HepG2 (cell line): ENCODE data around the gene USP32. TPM values are rescaled to one million over a fixed set of nuclear protein-coding genes. Genes with fewer than 3 reads are reported as not detected.
A peak's percentile ranks its signal among the peaks of the same experiment; 100 is the strongest.

ENCODE experiments used
- EHMT2 ChIP-seq: fragments of 200-600 bp; sonication (generic); IDR thresholded peaks from 2 replicates; pipeline ENCODE4 v1.7.0; 2017; ENCODE audit warnings: antibody characterized with exemption, low read depth, low read length, borderline replicate concordance
- FOXP1 ChIP-seq, 2 experiments: fragments of 450-650 bp in 1 of 2; IDR thresholded peaks; 2 replicates each; pipeline ENCODE4 v1.6.1; 2017 to 2018; ENCODE audit warnings: antibody characterized with exemption in 1 of 2
- HNRNPK ChIP-seq: fragments of 200-400 bp; formaldehyde crosslinking; IDR thresholded peaks from 2 replicates; pipeline ENCODE4 v1.6.1; 2018; ENCODE audit warnings: low read length, low read depth, moderate library complexity, mild to moderate bottlenecking; ENCODE audit not compliant: poor library complexity, severe bottlenecking
- KLF12 ChIP-seq: sonication (generic); formaldehyde crosslinking; IDR thresholded peaks from 2 replicates; pipeline ENCODE4 v1.4.0; 2020; ENCODE audit warnings: missing genetic modification reagents, borderline replicate concordance
- NAIF1 ChIP-seq: sonication (generic); formaldehyde crosslinking; IDR thresholded peaks from 2 replicates; pipeline ENCODE4 v1.5.0; 2020; ENCODE audit warnings: mild to moderate bottlenecking, missing genetic modification reagents, borderline replicate concordance
- NFIB ChIP-seq: sonication (generic); formaldehyde crosslinking; IDR thresholded peaks from 2 replicates; pipeline ENCODE4 v1.9.0; 2021; ENCODE audit warnings: missing genetic modification reagents, mild to moderate bottlenecking, borderline replicate concordance
- NR2C2 ChIP-seq: sonication (generic); formaldehyde crosslinking; IDR thresholded peaks from 2 replicates; pipeline ENCODE4 v1.4.0; 2020; ENCODE audit warnings: missing genetic modification reagents, mild to moderate bottlenecking, moderate library complexity, borderline replicate concordance
- SP4 ChIP-seq: sonication (generic); formaldehyde crosslinking; IDR thresholded peaks from 2 replicates; pipeline ENCODE4 v1.8.1; 2023; ENCODE audit warnings: mild to moderate bottlenecking, missing genetic modification reagents
- TARDBP ChIP-seq: sonication (generic); formaldehyde crosslinking; IDR thresholded peaks from 2 replicates; pipeline ENCODE4 v1.8.0; 2022; ENCODE audit warnings: mild to moderate bottlenecking, missing genetic modification reagents
- TBL1XR1 ChIP-seq: fragments of 150-350 bp; IDR thresholded peaks from 2 replicates; pipeline ENCODE4 v1.6.1; 2014; ENCODE audit warnings: borderline replicate concordance, low read length; ENCODE audit not compliant: partially characterized antibody
- ZFX ChIP-seq: sonication (generic); formaldehyde crosslinking; IDR thresholded peaks from 2 replicates; pipeline ENCODE4 v1.4.0; 2020; ENCODE audit warnings: mild to moderate bottlenecking, low read depth, missing genetic modification reagents, moderate library complexity
- ZNF121 ChIP-seq: sonication (generic); formaldehyde crosslinking; IDR thresholded peaks from 2 replicates; pipeline ENCODE4 v1.5.0; 2020; ENCODE audit warnings: mild to moderate bottlenecking, missing genetic modification reagents
- ZNF251 ChIP-seq: sonication (generic); formaldehyde crosslinking; IDR thresholded peaks from 2 replicates; pipeline ENCODE4 v1.9.0; 2021; ENCODE audit warnings: mild to moderate bottlenecking, missing genetic modification reagents
- ZNF256 ChIP-seq: sonication (generic); formaldehyde crosslinking; conservative IDR thresholded peaks from 2 replicates; pipeline ENCODE4 v1.4.0; 2020; ENCODE audit warnings: missing genetic modification reagents
- ZNF33A ChIP-seq: sonication (generic); formaldehyde crosslinking; IDR thresholded peaks from 2 replicates; pipeline ENCODE4 v1.5.1; 2020; ENCODE audit warnings: missing genetic modification reagents, mild to moderate bottlenecking, moderate library complexity, borderline replicate concordance
- ZNF354B ChIP-seq: sonication (generic); formaldehyde crosslinking; IDR thresholded peaks from 2 replicates; pipeline ENCODE4 v1.8.0; 2022; ENCODE audit warnings: mild to moderate bottlenecking, missing genetic modification reagents
- ZNF468 ChIP-seq: sonication (generic); formaldehyde crosslinking; IDR thresholded peaks from 2 replicates; pipeline ENCODE4 v1.8.0; 2022; ENCODE audit warnings: mild to moderate bottlenecking, moderate library complexity, missing genetic modification reagents
- ZNF709 ChIP-seq: sonication (generic); formaldehyde crosslinking; IDR thresholded peaks from 2 replicates; pipeline ENCODE4 v1.5.0; 2020; ENCODE audit warnings: mild to moderate bottlenecking, missing genetic modification reagents
- ZNF724P ChIP-seq: sonication (generic); formaldehyde crosslinking; IDR thresholded peaks from 2 replicates; pipeline ENCODE4 v1.8.0; 2022; ENCODE audit warnings: missing genetic modification reagents, borderline replicate concordance
- ZNF766 ChIP-seq: sonication (generic); formaldehyde crosslinking; IDR thresholded peaks from 2 replicates; pipeline ENCODE4 v1.5.0; 2020; ENCODE audit warnings: missing genetic modification reagents, borderline replicate concordance
- polyA plus RNA-seq, 8 experiments: library from polyadenylated mRNA; depleted of rRNA in 3 of 8; stranded (reverse) in 7 of 8; unstranded in 1 of 8; fragments of >200 nt; fragmentation: Illumina TruSeq in 4 of 8; extraction: Trizol in 4 of 8; gene quantifications; 2 replicates each; pipeline versions ENCODE4 v1.2.1 to v1.2.3, GENCODE V29; 2011 to 2016; ENCODE audit warnings: low read depth in 4 of 8, missing spikeins in 1 of 8, mixed read lengths in 1 of 8; ENCODE audit not compliant: insufficient read depth in 1 of 8
- total RNA-seq, 5 experiments: library from RNA; depleted of rRNA; stranded (reverse); fragments of >200 nt; fragmentation: Illumina TruSeq; extraction: Trizol; gene quantifications; 2 replicates each; pipeline ENCODE4 v1.2.3, GENCODE V29; 2016; ENCODE audit warnings: low read depth in 1 of 5
- TF ChIP-seq, protein P1 (sequence below): sonication (generic); formaldehyde crosslinking; IDR thresholded peaks from 2 replicates; pipeline ENCODE4 v1.5.1; 2020; ENCODE audit warnings: mild to moderate bottlenecking, missing genetic modification reagents, borderline replicate concordance
- TF ChIP-seq, protein P2 (sequence below): sonication (generic); formaldehyde crosslinking; IDR thresholded peaks from 2 replicates; pipeline ENCODE4 v1.4.0; 2020; ENCODE audit warnings: missing genetic modification reagents
- TF ChIP-seq, protein P3 (sequence below): sonication (generic); formaldehyde crosslinking; IDR thresholded peaks from 2 replicates; pipeline ENCODE4 v1.8.1; 2023; ENCODE audit warnings: missing genetic modification reagents, inconsistent platforms, borderline replicate concordance

USP32 gene
- total and polyA plus RNA-seq, 2 of the 13 experiments (the other 11 are each of a cell fraction or from before 2014, with no cell fraction given) = 24.9 to 39.9 TPM

DNA sequence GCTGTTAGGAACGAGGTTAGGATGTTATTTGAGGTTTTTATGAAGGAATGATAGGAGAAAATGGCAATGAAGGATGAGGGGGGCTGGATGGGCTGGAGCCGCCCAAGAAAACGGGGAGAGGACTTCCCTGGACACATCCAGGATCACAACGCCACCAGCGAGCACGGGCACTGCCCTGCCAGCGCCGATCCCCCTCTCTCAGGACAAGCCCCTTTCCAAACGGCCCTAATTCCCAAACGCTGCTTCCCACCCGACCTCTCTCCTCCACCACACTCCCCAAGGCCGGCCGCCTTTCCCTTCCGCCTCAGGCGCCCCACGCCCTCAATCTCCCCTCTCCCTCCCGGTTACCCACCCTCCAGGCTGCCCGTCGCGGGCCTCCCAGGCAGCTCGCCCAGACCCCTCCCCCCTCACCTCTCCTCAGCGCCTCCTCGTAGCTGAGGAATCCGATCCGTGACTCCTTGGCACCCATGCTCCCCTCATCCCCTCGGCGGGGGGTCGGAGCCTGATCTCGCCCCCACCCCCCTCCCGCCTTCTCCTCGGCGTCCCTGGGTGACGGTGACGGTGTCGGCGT, 377 bp downstream of the USP32 start (continued):
- TF ChIP-seq, protein P1, sequence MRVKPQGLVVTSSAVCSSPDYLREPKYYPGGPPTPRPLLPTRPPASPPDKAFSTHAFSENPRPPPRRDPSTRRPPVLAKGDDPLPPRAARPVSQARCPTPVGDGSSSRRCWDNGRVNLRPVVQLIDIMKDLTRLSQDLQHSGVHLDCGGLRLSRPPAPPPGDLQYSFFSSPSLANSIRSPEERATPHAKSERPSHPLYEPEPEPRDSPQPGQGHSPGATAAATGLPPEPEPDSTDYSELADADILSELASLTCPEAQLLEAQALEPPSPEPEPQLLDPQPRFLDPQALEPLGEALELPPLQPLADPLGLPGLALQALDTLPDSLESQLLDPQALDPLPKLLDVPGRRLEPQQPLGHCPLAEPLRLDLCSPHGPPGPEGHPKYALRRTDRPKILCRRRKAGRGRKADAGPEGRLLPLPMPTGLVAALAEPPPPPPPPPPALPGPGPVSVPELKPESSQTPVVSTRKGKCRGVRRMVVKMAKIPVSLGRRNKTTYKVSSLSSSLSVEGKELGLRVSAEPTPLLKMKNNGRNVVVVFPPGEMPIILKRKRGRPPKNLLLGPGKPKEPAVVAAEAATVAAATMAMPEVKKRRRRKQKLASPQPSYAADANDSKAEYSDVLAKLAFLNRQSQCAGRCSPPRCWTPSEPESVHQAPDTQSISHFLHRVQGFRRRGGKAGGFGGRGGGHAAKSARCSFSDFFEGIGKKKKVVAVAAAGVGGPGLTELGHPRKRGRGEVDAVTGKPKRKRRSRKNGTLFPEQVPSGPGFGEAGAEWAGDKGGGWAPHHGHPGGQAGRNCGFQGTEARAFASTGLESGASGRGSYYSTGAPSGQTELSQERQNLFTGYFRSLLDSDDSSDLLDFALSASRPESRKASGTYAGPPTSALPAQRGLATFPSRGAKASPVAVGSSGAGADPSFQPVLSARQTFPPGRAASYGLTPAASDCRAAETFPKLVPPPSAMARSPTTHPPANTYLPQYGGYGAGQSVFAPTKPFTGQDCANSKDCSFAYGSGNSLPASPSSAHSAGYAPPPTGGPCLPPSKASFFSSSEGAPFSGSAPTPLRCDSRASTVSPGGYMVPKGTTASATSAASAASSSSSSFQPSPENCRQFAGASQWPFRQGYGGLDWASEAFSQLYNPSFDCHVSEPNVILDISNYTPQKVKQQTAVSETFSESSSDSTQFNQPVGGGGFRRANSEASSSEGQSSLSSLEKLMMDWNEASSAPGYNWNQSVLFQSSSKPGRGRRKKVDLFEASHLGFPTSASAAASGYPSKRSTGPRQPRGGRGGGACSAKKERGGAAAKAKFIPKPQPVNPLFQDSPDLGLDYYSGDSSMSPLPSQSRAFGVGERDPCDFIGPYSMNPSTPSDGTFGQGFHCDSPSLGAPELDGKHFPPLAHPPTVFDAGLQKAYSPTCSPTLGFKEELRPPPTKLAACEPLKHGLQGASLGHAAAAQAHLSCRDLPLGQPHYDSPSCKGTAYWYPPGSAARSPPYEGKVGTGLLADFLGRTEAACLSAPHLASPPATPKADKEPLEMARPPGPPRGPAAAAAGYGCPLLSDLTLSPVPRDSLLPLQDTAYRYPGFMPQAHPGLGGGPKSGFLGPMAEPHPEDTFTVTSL (CRISPR knock-in tag) = no peak; the same call in 1 of the 2 replicates
- TF ChIP-seq NR2C2 (CRISPR knock-in tag) (no peak), ZNF724P (CRISPR knock-in tag) (no peak), NAIF1 (CRISPR knock-in tag) (no peak), ZNF468 (CRISPR knock-in tag) (no peak), SP4 (CRISPR knock-in tag) (no peak), TARDBP (no peak), ZNF121 (CRISPR knock-in tag) (no peak), ZNF709 (CRISPR knock-in tag) (peak; percentile 44; the same call in 1 of the 2 replicates), ZFX (peak; percentile 59; the same call in 1 of the 2 replicates), ZNF256 (CRISPR knock-in tag) (no peak), ZNF251 (CRISPR knock-in tag) (no peak; the same call in 1 of the 2 replicates), HNRNPK (peak; percentile 49), ZNF33A (CRISPR knock-in tag) (no peak), ZNF766 (CRISPR knock-in tag) (no peak), TBL1XR1 (no peak), EHMT2 (no peak), NFIB (CRISPR knock-in tag) (no peak), KLF12 (CRISPR knock-in tag) (no peak), FOXP1 (IDR thresholded peaks at IDR 0.05) (no peak), FOXP1 (CRISPR knock-in tag; IDR thresholded peaks at IDR 0.05) (no peak), ZNF354B (CRISPR knock-in tag) (peak; percentile 39; the same call in 1 of the 2 replicates)
- TF ChIP-seq, protein P2, sequence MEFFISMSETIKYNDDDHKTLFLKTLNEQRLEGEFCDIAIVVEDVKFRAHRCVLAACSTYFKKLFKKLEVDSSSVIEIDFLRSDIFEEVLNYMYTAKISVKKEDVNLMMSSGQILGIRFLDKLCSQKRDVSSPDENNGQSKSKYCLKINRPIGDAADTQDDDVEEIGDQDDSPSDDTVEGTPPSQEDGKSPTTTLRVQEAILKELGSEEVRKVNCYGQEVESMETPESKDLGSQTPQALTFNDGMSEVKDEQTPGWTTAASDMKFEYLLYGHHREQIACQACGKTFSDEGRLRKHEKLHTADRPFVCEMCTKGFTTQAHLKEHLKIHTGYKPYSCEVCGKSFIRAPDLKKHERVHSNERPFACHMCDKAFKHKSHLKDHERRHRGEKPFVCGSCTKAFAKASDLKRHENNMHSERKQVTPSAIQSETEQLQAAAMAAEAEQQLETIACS = no peak
- TF ChIP-seq, protein P3, sequence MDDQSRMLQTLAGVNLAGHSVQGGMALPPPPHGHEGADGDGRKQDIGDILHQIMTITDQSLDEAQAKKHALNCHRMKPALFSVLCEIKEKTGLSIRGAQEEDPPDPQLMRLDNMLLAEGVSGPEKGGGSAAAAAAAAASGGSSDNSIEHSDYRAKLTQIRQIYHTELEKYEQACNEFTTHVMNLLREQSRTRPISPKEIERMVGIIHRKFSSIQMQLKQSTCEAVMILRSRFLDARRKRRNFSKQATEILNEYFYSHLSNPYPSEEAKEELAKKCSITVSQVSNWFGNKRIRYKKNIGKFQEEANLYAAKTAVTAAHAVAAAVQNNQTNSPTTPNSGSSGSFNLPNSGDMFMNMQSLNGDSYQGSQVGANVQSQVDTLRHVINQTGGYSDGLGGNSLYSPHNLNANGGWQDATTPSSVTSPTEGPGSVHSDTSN (CRISPR knock-in tag) = no peak
